PC-9 (cell line): Measurements from ENCODE around the gene PDK2. TPM values are rescaled to one million over a fixed set of nuclear protein-coding genes. Genes with fewer than 3 reads are reported as not detected.

Source experiments
- BruUV-seq: library from RNA; stranded (reverse); fragments of 400-500 nt; replicated peaks from 2 replicates; lab custom pipeline; 2021; lab: Mats Ljungman, UMichigan
- CTCF ChIA-PET: fragments of 300-600 bp; sonication (Branson Sonifier 250); formaldehyde crosslinking; loops from one replicate; lab custom pipeline; 2022; ENCODE audit warnings: antibody characterized with exemption; lab: Charles Lee
- POLR2A ChIA-PET: fragments of 300-600 bp; sonication (Branson Sonifier 250); formaldehyde crosslinking; loops from one replicate; lab custom pipeline; 2022; ENCODE audit warnings: antibody characterized with exemption; ENCODE audit not compliant: unreplicated experiment; lab: Charles Lee
- DNase-seq, 2 experiments: peaks; one replicate each; pipeline versions ENCODE4 v3.0.0 to v3.0.0-alpha.2; 2015 to 2022; ENCODE audit warnings: mixed read lengths in 1 of 2
- H2AFZ ChIP-seq: fragments of 200-600 bp; sonication (generic); 2 replicates; pipeline ENCODE4 v1.8.1; 2017; ENCODE audit warnings: antibody characterized with exemption
- H3F3A ChIP-seq: fragments of 200-600 bp; sonication (generic); 2 replicates; pipeline ENCODE4 v1.8.1; 2017; ENCODE audit warnings: antibody characterized with exemption, mild to moderate bottlenecking, low read depth; ENCODE audit not compliant: insufficient read depth
- H3K27ac ChIP-seq: fragments of 200-600 bp; sonication (generic); 2 replicates; pipeline ENCODE4 v1.6.1; 2016; ENCODE audit warnings: mixed run types
- H3K27me3 ChIP-seq: fragments of 200-600 bp; sonication (generic); 2 replicates; pipeline ENCODE4 v1.6.1; 2016; ENCODE audit warnings: low read depth, mixed run types; ENCODE audit not compliant: insufficient read depth
- H3K36me3 ChIP-seq: fragments of 200-600 bp; sonication (generic); 2 replicates; pipeline ENCODE4 v1.6.1; 2016; ENCODE audit warnings: low read depth, mixed run types
- H3K4me1 ChIP-seq: fragments of 200-600 bp; sonication (generic); replicated peaks from 2 replicates; pipeline ENCODE4 v1.6.1; 2016; ENCODE audit warnings: mixed run types; ENCODE audit not compliant: insufficient read depth
- H3K4me2 ChIP-seq: fragments of 200-600 bp; sonication (generic); 2 replicates; pipeline ENCODE4 v1.6.1; 2017; ENCODE audit warnings: mixed run types
- H3K4me3 ChIP-seq: fragments of 200-600 bp; sonication (generic); 2 replicates; pipeline ENCODE4 v1.6.1; 2016; ENCODE audit warnings: mixed run types
- H3K79me2 ChIP-seq: fragments of 200-600 bp; sonication (generic); 2 replicates; pipeline ENCODE4 v1.6.1; 2017; ENCODE audit warnings: low read depth, mixed run types
- H3K9me2 ChIP-seq: fragments of 200-600 bp; sonication (generic); 2 replicates; pipeline ENCODE4 v1.8.1; 2017; ENCODE audit warnings: mild to moderate bottlenecking; ENCODE audit not compliant: insufficient read depth
- H3K9me3 ChIP-seq: fragments of 200-600 bp; sonication (generic); 2 replicates; pipeline ENCODE4 v1.8.1; 2016; ENCODE audit warnings: low read depth; ENCODE audit not compliant: insufficient read depth
- H4K20me1 ChIP-seq: fragments of 200-600 bp; sonication (generic); 2 replicates; pipeline ENCODE4 v1.8.1; 2017; ENCODE audit not compliant: insufficient read depth
- CTCF ChIP-seq: fragments of 200-600 bp; sonication (generic); conservative IDR thresholded peaks from 2 replicates; pipeline ENCODE4 v1.6.1; 2017; ENCODE audit warnings: mixed run types, antibody characterized with exemption, mild to moderate bottlenecking, moderate library complexity
- EZH2 ChIP-seq: fragments of 200-600 bp; sonication (generic); IDR thresholded peaks from 2 replicates; pipeline ENCODE4 v1.8.0; 2017; ENCODE audit warnings: antibody characterized with exemption, low read depth
- intact Hi-C: fragments of 100-400 bp; cut with micrococcal nuclease; formaldehyde crosslinking; loops from one replicate; pipeline ENCODE4 v1.10.0; 2022; ENCODE audit not compliant: unreplicated experiment
- total RNA-seq: library from RNA; stranded (reverse); gene quantifications from 2 replicates; pipeline ENCODE4 v1.2.3, GENCODE V29; 2021

Gene PDK2
- total RNA-seq, 1 experiment from 2014 or later: 58.7 TPM

GRCh38 chr17:50075446-50076032 is 19.6 kb upstream of the PDK2 start:
- peaks cover 93% of the 10 kb centered on the region for H4K20me1 ChIP-seq
- BruUV-seq: no TSS peak
- POLR2A ChIA-PET: interaction anchor here (0.6 kb wide), 1 partner anchor 287 kb away, joined by 4 read pairs; no protein-coding TSS in a partner anchor
- H3K9me3 ChIP-seq: no peaks in the 10 kb centered on the region
- TF ChIP-seq CTCF: no peak
- TF ChIP-seq EZH2: no peak
- DNase-seq: no peak
- no peaks in the 10 kb centered on the region for H3K9me2 ChIP-seq
- H3K79me2 ChIP-seq: peaks cover 79% of the 10 kb centered on the region
- no peaks in the 10 kb centered on the region for H3K27me3 ChIP-seq
- peaks cover 96% of the 10 kb centered on the region for H3K36me3 ChIP-seq
- H3K4me2 ChIP-seq: no peak overlapping the region
- H3K27ac ChIP-seq: no peak overlapping the region
- no peak overlapping the region for H2AFZ ChIP-seq
- intact Hi-C loops: no loop called here
- peaks cover 97% of the 10 kb centered on the region for H3F3A ChIP-seq
- no peaks in the 10 kb centered on the region for H3K4me1 ChIP-seq
- CTCF ChIA-PET: no interaction called here
- no peak overlapping the region for H3K4me3 ChIP-seq

GRCh38 chr17:50076221-50076590 is 18.9 kb upstream of the PDK2 start:
- H3K4me2 ChIP-seq: no peak overlapping the region

GRCh38 chr17:50076591-50077235 is 18.4 kb upstream of the PDK2 start:
- H3K27me3 ChIP-seq: no peaks in the 10 kb centered on the region
- no peaks in the 10 kb centered on the region for H3K4me1 ChIP-seq
- H4K20me1 ChIP-seq: peaks cover 93% of the 10 kb centered on the region
- H3K4me2 ChIP-seq: no peak overlapping the region
- CTCF ChIA-PET: interaction anchor here (0.6 kb wide), 1 partner anchor 135 kb away, joined by 4 read pairs; no protein-coding TSS in a partner anchor
- intact Hi-C loops: no loop called here
- no peak overlapping the region for H3K4me3 ChIP-seq
- peaks cover 97% of the 10 kb centered on the region for H3F3A ChIP-seq
- no peak for DNase-seq
- POLR2A ChIA-PET: no interaction called here
- H2AFZ ChIP-seq: no peak overlapping the region
- no peaks in the 10 kb centered on the region for H3K9me2 ChIP-seq
- H3K27ac ChIP-seq: no peak overlapping the region
- peaks cover 71% of the 10 kb centered on the region for H3K79me2 ChIP-seq
- peaks cover 96% of the 10 kb centered on the region for H3K36me3 ChIP-seq
- BruUV-seq: no TSS peak
- TF ChIP-seq EZH2 (no peak), CTCF (no peak)
- no peaks in the 10 kb centered on the region for H3K9me3 ChIP-seq

More at GRCh38 chr17:50076221-50076590, 18.9 kb upstream of the PDK2 start:
- H3K79me2 ChIP-seq: peaks cover 73% of the 10 kb centered on the region
- H4K20me1 ChIP-seq: peaks cover 93% of the 10 kb centered on the region
- no peak overlapping the region for H3K4me3 ChIP-seq
- peaks cover 96% of the 10 kb centered on the region for H3K36me3 ChIP-seq
- TF ChIP-seq EZH2 (no peak), CTCF (no peak)
- H2AFZ ChIP-seq: no peak overlapping the region
- no peaks in the 10 kb centered on the region for H3K27me3 ChIP-seq
- DNase-seq: no peak
- H3K9me3 ChIP-seq: no peaks in the 10 kb centered on the region
- H3K9me2 ChIP-seq: no peaks in the 10 kb centered on the region
- no peaks in the 10 kb centered on the region for H3K4me1 ChIP-seq
- ChIA-PET CTCF (no interaction called here), POLR2A (no interaction called here)
- no TSS peak for BruUV-seq
- H3K27ac ChIP-seq: no peak overlapping the region
- peaks cover 97% of the 10 kb centered on the region for H3F3A ChIP-seq
- intact Hi-C loops: no loop called here
